Neuron (in vitro differentiated cells): ENCODE results near the gene RNF6.

Experiments
- H2AFZ ChIP-seq: one replicate; pipeline ENCODE4 v1.6.1; 2013; ENCODE audit warnings: low read depth, mild to moderate bottlenecking, inconsistent platforms, low read length, moderate library complexity
- H3K27me3 ChIP-seq: one replicate; pipeline ENCODE4 v1.6.1; 2013; ENCODE audit warnings: low read length; ENCODE audit not compliant: insufficient read depth
- H3K36me3 ChIP-seq: one replicate; pipeline ENCODE4 v1.6.1; 2013; ENCODE audit warnings: low read length; ENCODE audit not compliant: insufficient read depth
- H3K4me1 ChIP-seq: one replicate; pipeline ENCODE4 v1.6.1; 2013; ENCODE audit warnings: low read length; ENCODE audit not compliant: insufficient read depth
- H3K4me3 ChIP-seq: 2 replicates; pipeline ENCODE4 v1.5.1; 2013; ENCODE audit warnings: mild to moderate bottlenecking, low read length, moderate library complexity
- H3K9me3 ChIP-seq: one replicate; pipeline ENCODE4 v1.6.1; 2013; ENCODE audit warnings: low read length

Gene RNF6

DNA sequence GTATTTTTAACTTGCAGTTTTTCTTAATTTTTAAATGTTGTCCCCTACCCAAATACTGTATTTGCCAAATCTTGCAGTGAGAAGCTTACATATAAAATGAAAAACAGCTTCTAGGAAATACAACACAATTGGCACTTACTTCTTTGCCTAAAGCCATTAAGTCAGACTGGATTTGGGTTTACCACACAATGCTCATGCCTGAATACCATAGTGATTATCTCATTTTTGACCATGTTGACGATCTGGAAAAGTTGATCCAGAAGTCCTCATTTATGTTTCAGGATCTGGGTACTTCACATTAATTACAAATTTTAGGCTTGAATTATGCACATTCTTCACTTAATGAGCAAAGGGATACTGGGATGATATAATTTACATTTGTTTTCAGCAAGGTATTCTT lies 2.4 kb downstream of the RNF6 start:
- no peak overlapping the region for H2AFZ ChIP-seq
- H3K4me3 ChIP-seq, result no peak overlapping the region
- no peaks in the 10 kb centered on the region for H3K9me3 ChIP-seq
- no peaks in the 10 kb centered on the region for H3K27me3 ChIP-seq
- H3K36me3 ChIP-seq, result peaks cover 51% of the 10 kb centered on the region
- peaks cover 14% of the 10 kb centered on the region for H3K4me1 ChIP-seq

DNA sequence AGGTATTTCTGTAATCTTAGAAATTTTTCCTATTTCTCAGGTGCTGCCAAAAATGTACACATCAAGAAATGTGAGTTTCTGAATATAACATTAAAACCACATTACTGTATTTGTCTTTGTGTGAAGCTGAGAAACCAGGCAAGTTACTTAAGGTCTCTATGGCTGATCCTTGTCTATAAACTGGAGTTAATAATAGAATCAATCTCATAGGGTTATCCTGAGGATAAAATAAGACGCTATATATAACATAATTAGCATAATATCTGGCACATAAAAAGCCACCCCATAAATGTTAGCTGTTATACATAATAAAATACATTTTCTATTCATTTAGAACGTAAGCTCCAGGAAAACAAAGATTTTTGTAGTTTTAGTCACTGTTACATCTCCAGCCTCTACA lies 6.1 kb downstream of the RNF6 start:
- Histone ChIP-seq H3K4me1 (peaks cover 11% of the 10 kb centered on the region), H2AFZ (no peak overlapping the region), H3K4me3 (no peak overlapping the region), H3K27me3 (no peaks in the 10 kb centered on the region), H3K9me3 (no peaks in the 10 kb centered on the region), H3K36me3 (peaks cover 79% of the 10 kb centered on the region)

DNA sequence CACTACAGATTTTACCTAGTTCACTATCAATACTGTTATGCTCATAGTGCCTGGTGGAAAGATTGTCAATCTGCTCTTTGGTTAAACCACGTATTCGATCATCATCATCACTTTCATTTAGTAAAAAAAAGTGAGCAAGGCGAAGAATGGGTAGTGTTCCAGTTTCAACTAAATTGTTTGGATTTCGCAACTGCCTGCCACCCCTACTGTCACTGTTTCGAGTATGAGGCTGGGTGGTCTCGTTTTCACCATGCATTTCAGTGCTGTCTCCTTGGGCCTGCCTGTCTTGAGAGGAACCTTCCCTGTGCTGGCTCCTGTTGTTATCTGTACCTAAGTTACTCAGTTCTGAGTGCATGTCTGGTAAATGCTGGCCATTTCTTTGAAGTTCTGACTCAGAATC lies 8.1 kb downstream of the RNF6 start:
- H3K36me3 ChIP-seq, result peaks cover 76% of the 10 kb centered on the region
- H3K27me3 ChIP-seq, result no peaks in the 10 kb centered on the region
- H3K4me1 ChIP-seq, result no peaks in the 10 kb centered on the region
- H3K9me3 ChIP-seq, result no peaks in the 10 kb centered on the region
- H2AFZ ChIP-seq, result no peak overlapping the region
- no peak overlapping the region for H3K4me3 ChIP-seq

DNA sequence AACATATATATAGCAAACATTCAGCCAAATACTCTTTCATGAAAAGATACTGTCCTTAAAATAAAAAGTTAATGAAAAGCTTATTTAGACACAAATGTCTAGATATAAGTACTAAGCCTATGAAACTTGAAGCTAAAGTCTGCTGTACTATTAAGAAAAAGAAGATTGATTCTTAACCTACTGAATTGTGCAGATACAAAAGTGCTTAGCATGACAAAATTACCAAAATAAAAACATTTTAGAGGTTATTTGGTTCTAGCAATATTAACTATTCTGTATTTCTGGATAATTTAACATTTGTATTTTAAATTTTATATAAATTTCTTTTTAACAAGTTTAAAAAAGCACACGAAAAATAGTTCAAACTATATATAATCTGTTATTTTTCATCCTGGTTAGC lies 8.8 kb downstream of the RNF6 start:
- no peak overlapping the region for H2AFZ ChIP-seq
- H3K27me3 ChIP-seq, result no peaks in the 10 kb centered on the region
- H3K36me3 ChIP-seq, result peaks cover 73% of the 10 kb centered on the region
- no peaks in the 10 kb centered on the region for H3K4me1 ChIP-seq
- no peak overlapping the region for H3K4me3 ChIP-seq
- no peaks in the 10 kb centered on the region for H3K9me3 ChIP-seq

DNA sequence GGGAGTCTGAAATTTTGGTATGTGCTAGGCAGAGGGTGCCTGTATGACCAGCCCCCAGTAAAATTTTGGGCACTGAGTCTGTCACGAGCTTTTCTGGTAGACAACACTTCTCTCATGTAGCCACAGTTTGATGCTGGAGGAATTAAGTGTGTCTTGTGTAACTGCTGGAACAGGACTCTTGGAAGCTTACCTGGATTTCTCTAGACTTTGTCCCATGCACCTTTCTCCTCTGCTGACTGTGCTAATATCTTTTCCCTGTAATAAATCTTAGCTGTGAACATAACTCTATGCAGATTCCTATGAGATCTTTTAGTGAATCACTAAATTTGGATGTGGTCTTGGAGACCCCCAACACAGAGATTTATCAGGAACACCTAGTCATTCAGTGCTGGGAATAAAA lies 13.8 kb downstream of the RNF6 start:
- H3K36me3 ChIP-seq, result peaks cover 28% of the 10 kb centered on the region
- H3K4me1 ChIP-seq, result no peaks in the 10 kb centered on the region
- no peak overlapping the region for H3K4me3 ChIP-seq
- no peaks in the 10 kb centered on the region for H3K27me3 ChIP-seq
- no peaks in the 10 kb centered on the region for H3K9me3 ChIP-seq
- no peak overlapping the region for H2AFZ ChIP-seq

DNA sequence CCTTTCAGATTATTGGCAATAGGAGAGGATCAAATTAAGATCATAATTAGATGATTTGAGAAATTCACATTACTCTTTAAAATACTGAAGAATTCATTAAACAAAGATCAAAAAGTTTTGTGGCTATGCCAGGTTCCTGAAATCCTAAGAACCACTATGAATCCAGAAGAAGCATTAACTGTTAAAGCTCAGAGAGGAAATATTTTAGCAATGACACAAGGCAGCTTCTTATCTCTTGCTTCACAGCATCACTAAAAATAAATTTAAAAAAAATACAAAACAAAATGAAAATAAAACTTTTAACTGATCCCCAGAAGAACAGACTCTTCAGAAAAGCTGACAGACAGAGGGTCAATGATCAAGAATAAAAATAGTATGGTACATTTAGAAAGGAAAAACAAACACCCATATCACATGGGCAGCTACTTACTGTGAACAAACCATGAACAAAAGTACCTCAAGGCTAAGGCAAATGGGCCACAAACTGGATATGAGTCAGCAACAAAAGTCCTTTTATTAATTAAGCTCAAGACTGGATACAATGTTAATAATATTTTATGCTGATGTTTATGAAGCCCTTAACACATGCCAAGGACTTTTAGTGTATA lies 19.6 kb downstream of the RNF6 start:
- Histone ChIP-seq H3K27me3 (no peaks in the 10 kb centered on the region), H2AFZ (no peak overlapping the region), H3K4me3 (no peak overlapping the region), H3K4me1 (no peaks in the 10 kb centered on the region), H3K9me3 (no peaks in the 10 kb centered on the region), H3K36me3 (no peaks in the 10 kb centered on the region)

DNA sequence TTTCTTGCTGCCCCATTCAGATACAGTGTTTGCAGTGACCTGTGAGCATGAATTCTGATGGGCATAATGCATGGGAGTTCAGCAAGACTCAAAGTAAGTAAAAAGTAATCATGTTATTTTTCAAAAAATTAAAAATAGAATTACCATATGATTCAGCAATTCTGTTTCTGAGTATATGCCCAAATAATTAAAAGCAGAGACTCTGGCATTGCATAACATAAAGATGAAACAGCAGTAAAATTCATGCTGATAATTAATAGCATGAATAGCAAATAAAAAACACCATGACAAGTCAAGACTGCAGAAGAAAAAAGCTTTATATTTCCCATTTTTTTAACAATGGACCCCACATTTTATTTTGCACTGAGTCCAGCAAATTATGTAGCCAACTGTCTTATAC lies 21.3 kb downstream of the RNF6 start:
- no peak overlapping the region for H3K4me3 ChIP-seq
- no peaks in the 10 kb centered on the region for H3K27me3 ChIP-seq
- no peaks in the 10 kb centered on the region for H3K36me3 ChIP-seq
- H3K4me1 ChIP-seq, result no peaks in the 10 kb centered on the region
- no peak overlapping the region for H2AFZ ChIP-seq
- no peaks in the 10 kb centered on the region for H3K9me3 ChIP-seq

DNA sequence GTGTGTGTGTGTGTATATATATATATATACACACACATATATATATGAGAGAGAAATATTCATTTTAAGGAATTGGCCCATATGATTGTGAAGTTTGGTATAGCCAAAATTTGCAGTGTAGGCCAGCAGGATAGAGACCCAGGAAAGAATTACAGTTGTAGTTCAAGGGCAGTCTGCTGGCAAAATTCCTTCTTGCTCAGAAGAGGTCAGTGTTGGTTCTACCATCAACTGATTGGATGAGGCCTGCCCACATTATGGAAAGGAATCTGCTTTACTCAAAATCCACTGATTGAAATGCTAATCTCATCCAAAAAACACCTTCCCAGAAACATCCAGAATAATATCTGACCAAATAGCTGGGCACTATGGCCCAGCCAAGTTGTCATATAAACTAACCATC lies 24.0 kb downstream of the RNF6 start:
- H3K4me1 ChIP-seq, result no peaks in the 10 kb centered on the region
- no peaks in the 10 kb centered on the region for H3K36me3 ChIP-seq
- no peak overlapping the region for H3K4me3 ChIP-seq
- H3K27me3 ChIP-seq, result no peaks in the 10 kb centered on the region
- no peaks in the 10 kb centered on the region for H3K9me3 ChIP-seq
- no peak overlapping the region for H2AFZ ChIP-seq

DNA sequence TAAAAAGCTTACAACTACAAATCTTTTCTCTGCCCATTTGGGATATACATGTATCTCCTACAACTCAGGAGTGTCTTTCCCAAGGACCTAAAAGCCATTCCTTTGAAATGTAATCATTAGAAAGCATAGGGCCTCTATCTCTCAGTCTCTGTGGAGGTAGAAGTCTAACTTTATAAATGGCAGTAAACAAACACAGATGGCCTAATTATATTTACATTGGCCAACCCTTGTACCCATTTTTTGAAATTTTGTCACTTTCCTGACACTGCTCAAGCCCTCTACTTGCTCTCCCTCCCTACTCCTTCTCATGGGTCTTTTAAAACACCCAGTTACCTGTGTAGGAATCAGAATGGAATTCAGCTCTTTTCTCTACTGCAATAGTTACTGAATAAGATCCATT lies 24.8 kb downstream of the RNF6 start:
- no peaks in the 10 kb centered on the region for H3K36me3 ChIP-seq
- no peaks in the 10 kb centered on the region for H3K27me3 ChIP-seq
- no peak overlapping the region for H2AFZ ChIP-seq
- no peaks in the 10 kb centered on the region for H3K9me3 ChIP-seq
- no peak overlapping the region for H3K4me3 ChIP-seq
- no peaks in the 10 kb centered on the region for H3K4me1 ChIP-seq

DNA sequence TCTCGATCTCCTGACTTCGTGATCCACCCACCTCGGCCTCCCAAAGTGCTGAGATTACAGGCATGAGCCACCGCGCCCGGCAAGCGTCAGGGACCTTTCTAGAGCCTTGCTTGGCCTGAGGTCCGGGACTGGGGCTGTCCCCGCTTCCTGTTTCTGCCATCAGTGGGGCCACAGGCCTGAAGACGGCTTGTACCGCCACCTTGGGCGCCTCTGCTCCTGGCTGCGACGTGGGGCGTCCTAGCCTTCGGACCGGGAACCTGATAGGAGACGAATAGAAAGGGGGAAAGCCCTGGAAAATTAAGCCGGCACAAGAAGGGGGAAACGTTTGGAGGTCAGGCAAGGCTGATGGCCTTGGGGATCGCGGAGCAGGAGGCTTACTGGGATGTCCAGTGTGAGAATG lies 35.1 kb downstream of the RNF6 start:
- H3K36me3 ChIP-seq, result no peaks in the 10 kb centered on the region

DNA sequence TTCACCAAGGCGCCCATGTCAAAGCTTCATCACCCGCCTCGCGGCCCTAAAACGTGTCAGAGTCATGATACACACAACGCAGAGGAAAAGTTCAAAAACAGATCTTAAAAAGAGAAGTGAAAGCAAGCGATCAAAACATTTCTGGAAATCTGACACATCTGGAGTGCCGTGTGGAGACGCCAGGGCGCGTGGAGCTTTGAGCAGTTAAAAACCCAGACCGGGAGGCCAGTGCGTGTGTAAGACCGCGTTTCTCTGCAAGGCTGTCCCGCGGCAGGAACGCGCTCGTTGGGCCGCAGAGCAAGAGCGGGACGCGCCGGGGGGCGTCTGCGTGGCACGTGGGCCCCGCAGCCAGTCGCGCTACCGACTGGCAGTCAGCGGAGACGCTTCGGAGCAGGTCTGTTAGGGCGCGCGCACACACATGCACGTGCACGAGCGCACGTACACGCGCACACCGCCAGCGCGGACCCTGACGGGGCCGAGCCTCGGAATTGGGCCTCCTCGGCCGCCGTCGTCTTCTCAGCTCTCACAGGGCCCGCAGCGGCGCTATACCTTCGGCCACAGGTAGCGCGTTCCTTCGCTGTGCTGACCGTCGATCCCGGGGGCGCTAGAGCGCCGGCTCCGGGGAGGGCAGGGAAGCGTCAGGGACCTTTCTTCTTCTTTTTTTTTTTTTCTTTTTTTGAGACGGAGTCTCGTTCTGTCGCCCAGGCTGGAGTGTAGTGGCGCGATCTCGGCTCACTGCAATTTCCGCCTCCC lies 35.8 kb downstream of the RNF6 start:
- H3K27me3 ChIP-seq, result no peaks in the 10 kb centered on the region
- no peaks in the 10 kb centered on the region for H3K4me1 ChIP-seq
- no peaks in the 10 kb centered on the region for H3K36me3 ChIP-seq
- no peaks in the 10 kb centered on the region for H3K9me3 ChIP-seq
- H2AFZ ChIP-seq, result no peak overlapping the region
- H3K4me3 ChIP-seq, result peak overlapping the region; percentile 31

More for the DNA sequence above, 35.1 kb downstream of the RNF6 start:
- Histone ChIP-seq H2AFZ (no peak overlapping the region), H3K4me3 (peak overlapping the region; percentile 12), H3K9me3 (no peaks in the 10 kb centered on the region), H3K4me1 (no peaks in the 10 kb centered on the region), H3K27me3 (no peaks in the 10 kb centered on the region)

DNA sequence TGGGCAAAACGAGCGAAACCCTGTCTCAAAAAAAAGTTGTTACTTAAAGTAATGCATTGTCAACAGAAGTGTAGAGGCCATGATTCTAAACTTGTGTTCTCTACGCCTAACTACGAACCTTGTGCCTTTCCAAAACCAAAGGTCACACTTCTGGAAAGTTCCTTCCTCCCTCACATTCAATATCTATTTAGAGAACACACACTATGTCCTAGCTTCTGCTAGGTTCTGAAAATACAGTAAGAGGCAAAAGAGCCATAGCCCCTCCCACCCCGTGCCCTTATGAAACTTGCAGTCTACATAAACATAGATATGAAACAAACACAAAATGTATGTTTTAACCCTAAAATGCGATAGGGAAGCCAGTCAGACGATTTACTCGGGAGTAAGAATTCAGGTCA lies 36.4 kb downstream of the RNF6 start:
- H3K4me3 ChIP-seq, result no peak overlapping the region
- H2AFZ ChIP-seq, result no peak overlapping the region
- no peaks in the 10 kb centered on the region for H3K36me3 ChIP-seq
- H3K9me3 ChIP-seq, result no peaks in the 10 kb centered on the region
- no peaks in the 10 kb centered on the region for H3K4me1 ChIP-seq
- no peaks in the 10 kb centered on the region for H3K27me3 ChIP-seq

DNA sequence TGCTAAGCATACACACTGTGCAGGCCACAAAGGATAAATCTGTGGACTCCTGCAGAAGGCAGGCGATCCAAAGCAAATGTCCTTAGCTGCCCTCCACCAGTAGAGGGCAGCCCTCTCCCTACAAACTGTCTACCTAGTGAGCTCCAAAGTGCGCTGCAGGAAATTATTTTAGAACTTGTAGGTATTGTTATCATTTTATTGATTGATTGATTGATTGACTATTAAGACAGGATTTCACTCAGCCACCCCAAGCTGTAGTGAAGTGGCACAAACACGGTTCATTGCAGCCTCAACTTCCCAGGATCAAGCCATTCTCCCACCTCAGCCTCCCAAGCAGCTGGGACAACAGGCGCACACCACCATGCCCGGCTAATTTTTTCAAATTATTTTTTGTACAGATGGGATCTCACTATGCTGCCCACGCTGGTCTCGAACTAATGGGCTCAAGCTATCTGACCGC lies 37.3 kb downstream of the RNF6 start:
- Histone ChIP-seq H3K36me3 (no peaks in the 10 kb centered on the region), H3K4me3 (no peak overlapping the region), H3K27me3 (no peaks in the 10 kb centered on the region), H3K9me3 (no peaks in the 10 kb centered on the region), H2AFZ (no peak overlapping the region), H3K4me1 (no peaks in the 10 kb centered on the region)

DNA sequence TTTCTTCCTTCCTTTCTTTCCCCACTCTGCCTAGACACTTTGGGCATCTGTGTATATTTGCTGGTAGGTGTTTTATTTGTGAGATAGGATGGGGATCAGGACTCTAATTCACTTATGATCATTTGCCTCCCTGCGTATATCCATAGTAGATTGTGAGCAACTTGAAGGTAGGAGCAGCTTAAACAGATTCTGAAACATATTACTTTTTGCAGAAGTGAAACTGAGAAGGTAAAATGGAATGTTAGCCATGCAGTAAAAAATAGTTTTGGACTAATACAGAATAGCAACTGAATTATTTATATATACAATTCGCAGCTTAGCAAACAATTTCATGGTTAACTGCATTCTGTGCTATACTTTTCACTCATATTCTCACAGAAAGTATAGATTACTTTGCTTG lies 38.7 kb downstream of the RNF6 start:
- Histone ChIP-seq H3K4me1 (no peaks in the 10 kb centered on the region), H3K4me3 (no peak overlapping the region), H3K36me3 (no peaks in the 10 kb centered on the region), H3K27me3 (no peaks in the 10 kb centered on the region), H2AFZ (no peak overlapping the region), H3K9me3 (no peaks in the 10 kb centered on the region)
